ENCODE data around the gene FOXO3.
A peak's percentile ranks its signal among the peaks of the same experiment; 100 is the strongest.
"Not testable (repeated sequence)": the region's sequence is repeated elsewhere in the genome, so short reads cannot be mapped to it uniquely, and the experiment has no call there.

FOXO3 gene

GRCh38 chr6:108556250-108556649 is 4.5 kb upstream of the FOXO3 start:
- no peak for DNase-seq

GRCh38 chr6:108556866-108557493 is 3.7 kb upstream of the FOXO3 start:
- DNase-seq, result no peak

- DNase-seq, result peak; percentile 76 to 86
These were observed 3.0 kb upstream of the FOXO3 start for GRCh38 chr6:108557494-108558371.

GRCh38 chr6:108558372-108559096 is 2.2 kb upstream of the FOXO3 start:
- DNase-seq, result peak; percentile 99 to 100

DNA sequence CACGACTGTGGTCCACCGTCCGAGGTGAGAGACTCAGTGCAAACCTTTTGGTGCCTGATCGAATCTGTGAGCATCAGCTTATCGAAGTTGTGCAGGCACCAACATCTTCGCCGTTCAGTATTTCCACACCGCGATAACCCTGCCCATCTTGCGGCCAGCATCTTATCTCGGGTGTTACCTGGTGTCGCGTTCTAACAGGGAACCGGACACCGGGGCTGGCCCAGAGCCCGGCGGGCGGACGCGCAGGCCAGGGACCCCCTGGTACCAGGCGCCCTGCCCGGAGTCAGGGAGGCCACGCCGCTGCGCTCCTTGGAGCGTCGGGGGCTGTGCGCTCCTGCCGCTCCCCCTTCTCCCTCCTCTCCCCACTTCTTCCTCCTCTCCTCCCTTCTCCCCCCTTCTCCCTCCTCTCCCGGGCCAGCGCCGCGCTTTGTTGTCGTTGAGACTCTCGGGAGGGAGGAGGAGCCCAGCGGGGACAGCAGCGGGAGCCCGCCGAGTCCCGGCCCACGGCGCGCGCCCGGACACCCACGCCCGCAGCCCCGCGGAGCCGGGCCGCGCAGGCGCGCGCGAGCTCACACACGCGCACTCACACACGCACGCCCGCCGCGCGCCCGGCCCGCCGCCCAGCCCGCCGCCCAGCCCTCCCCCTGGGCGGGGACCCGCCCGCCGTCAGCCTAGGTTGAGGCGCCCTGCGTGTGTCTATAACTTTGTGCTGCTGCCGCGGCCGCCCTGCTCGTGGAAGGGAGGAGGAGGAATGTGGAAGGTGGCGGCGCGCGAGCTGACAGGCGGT is 1.4 kb upstream of the FOXO3 start:
- DNase-seq, result peak; percentile 85 to 94

DNA sequence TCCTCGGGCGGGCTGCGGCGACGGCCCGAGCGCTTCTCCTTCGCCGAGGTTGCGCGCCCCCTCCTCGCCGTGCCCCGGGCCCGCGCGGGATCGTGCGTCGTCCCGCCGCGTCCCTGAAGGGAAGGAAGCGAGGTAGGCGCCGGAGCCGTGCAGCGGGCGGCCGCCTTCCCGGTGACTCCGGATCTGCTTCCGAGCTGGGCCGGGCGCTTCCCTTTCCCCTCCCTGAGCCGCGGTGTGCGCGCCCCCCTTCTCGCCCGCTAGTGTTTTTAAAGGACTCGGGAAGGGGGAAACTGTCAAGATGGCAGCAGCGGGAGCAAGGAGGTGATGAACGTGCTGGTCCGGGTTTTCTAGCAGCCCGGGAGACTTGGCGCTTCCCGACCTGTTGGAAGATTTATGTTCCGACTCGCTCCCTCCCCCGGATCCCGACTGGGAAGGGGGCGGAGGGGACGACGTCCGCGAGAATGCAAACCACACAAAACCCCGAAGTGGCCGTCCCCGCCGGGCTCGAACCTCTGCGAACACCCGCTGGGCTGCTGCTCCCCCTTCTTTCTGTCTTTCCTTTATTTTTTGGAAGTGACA is 744 bp upstream of the FOXO3 start:
- peak in 1 of 2 donors; percentile 31 for DNase-seq

- not testable (repeated sequence) for DNase-seq
These were observed 561 bp downstream of the FOXO3 start for GRCh38 chr6:108561309-108561647.

DNA sequence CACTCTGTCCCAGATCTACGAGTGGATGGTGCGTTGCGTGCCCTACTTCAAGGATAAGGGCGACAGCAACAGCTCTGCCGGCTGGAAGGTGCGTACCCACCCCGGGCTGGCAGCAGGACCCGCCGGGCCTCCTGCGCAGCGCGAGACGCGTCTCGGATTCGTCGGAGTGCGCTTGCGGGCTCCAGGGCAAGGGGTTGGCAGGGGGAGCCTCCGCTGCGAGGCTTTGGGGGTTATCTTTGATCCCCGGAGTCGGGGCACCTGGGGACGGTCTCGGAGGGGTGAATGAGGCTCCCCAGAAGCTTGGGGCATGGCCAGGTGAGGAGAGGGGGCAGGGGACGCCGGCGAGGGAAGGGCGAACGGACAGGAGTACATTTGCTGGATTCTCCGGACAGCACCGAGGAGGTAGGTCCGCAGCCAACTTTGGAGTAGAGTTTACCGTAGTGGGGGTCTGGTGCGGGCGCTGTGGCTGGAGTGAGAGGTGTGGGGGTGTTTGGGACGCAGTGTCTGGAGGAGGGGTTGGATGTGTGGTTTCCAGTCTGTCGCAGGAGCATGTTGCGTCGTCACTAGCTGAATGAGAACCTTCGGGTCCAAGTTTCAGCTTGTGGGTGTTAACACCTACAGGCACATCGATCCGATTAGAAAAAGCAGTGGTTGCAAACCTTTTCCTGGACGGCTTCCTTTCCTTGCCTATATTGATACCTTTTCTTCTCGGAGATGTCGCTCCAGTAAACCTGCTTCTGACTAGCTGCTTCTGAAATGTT is 1.2 kb downstream of the FOXO3 start:
- peak in 1 of 2 donors; percentile 20 for DNase-seq

GRCh38 chr6:108562503-108562993 is 1.8 kb downstream of the FOXO3 start:
- DNase-seq, result peak; percentile 62 to 64

DNA sequence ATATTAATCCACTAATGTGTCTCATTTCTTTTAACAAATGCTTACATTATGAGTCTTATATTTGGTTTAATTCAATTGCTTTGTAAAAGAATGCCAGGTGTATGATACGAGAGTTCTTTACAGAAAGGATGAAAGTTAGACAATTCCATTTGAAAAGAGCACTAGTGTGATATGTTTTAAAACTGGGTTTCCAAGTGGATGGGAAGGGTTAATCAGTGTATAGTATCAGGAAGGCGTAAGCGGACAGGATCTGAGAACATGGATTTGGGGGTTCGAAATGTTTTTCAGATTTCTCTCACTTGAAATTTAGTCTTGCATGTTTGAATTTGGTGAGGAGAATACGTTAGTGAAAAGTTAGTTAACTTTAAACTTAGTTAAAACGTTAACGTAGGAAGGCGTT is 2.6 kb downstream of the FOXO3 start:
- no peak for DNase-seq

GRCh38 chr6:108564178-108564577 is 3.5 kb downstream of the FOXO3 start:
- DNase-seq, result no peak

DNA sequence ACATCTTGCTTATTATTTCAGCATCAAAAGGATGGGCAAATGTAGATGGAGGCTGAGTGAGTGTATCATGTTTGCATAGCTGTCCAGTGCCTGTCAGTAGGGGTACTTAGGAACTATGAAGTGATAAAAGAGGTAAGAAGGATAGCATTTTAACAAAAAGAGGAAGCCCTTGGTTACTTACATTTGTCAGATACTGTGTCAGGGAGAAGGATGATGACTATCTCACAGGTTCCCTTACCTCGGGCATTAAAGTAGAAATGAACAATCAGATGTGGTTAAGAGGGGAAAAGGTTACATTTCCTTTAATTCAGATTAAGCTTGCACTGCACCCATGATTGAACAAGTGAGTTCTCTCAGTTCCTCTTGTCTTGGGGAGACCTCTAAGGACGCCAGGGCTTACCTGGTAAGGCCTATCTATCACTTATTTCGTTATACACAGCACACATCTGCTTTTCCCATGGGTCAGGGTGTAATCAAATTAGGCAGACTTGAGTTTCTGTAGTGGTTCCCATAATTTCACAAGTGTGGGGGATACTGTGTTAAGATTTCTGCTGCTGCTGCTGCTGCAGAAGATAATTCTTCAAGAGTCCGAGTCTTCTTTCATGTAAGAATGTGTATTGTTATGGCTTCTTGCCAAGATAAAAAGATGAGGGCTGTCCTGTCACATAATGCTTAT is 4.5 kb downstream of the FOXO3 start:
- peak; percentile 39 to 41 for DNase-seq

DNA sequence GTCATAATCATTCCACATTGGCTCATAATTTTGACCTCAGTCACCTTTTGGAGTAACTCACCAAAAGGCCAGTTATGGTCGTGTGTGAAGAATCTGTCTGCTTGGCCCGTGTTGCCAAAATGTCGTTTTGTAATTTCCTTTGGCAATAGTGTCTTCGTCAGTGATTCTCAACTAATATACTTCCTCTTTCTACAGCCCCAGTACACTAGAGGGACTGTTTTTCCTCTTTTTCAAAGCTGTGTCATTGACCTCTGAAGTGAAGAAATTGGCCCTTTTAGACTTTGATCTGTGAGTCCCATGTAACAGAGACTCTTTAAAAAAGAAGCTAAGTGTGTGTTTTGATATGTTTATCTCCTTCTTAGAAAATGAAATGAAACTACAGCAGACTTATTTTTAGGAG is 5.2 kb downstream of the FOXO3 start:
- peak; percentile 94 to 99 for DNase-seq

DNA sequence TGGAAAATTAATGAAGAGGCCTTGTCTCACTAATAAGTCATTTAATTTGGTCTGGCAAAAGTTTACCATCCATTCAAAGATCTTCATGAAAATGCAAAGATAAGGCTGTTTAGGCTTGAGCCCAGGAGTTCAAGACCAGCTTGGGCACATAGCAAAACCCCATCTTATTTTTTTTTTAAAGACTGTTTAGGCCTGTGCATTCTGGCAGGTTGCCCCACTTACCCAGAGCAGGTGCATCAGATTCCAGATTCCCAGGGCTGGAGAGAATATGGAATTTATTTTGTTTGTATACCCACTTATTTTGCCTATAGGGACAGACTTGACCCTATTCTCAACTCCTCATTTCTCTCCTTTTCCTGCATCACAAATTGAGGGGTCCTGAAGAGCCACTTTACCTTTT is 5.7 kb downstream of the FOXO3 start:
- DNase-seq, result no peak

DNA sequence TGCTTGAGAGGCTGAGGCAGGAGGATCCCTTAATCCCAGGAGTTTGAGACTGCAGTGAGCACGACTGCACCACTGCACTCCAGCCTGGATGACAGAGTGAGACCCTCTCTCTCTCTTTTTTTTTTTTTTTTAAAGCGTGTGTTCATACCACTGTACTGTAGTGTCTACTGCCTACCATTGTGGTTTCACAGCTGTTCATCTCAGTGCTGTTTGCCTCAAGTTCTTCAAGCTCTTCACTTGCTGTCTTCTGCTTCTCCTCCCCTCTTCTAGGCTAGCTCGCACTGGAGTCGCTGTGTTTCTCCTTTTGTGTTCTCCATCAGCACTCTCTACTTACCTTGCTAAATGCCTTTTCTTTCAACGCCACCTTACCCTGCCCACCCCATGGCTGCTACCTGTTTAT is 7.4 kb downstream of the FOXO3 start:
- no peak for DNase-seq

GRCh38 chr6:108568551-108569305 is 8.0 kb downstream of the FOXO3 start:
- peak; percentile 50 to 61 for DNase-seq

GRCh38 chr6:108570517-108570916 is 9.8 kb downstream of the FOXO3 start:
- DNase-seq, result no peak

- DNase-seq, result no peak
These were observed 13.9 kb downstream of the FOXO3 start for GRCh38 chr6:108574457-108575141.

DNA sequence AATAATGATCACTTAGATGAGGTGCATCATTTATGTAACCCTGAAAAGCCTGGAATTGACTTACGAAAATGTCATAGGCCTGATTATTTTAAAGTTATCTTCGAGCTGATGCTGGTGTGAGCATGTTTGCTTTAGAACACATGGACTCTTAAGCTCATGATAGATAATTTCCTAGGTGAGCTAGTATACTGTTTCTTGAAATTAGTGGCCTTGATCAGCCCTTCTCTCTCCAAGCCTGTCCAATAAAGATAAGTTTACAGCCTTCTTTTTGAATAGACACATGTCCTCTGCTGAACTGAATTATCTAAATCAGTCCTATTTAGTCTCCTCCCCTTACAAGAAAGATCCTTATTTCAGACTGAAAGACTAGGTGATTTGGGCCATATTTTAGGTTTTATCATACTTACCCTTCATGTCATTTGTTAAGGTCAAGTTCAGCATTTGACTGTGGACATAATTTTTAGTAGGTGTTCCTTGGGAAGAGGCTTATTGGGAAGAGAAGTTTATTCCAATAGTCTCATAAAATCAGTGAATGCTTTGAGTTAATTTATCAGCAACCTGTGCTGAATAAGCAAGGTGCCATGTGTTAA is 15.3 kb downstream of the FOXO3 start:
- no peak for DNase-seq

Measured in inflammatory macrophage (primary cell).